GM12878 (cell line): ENCODE data around the gene SMIM13.

Source experiments
- EGR1 ChIP-seq, 2 experiments: IDR thresholded peaks; 1 replicate in 1 of 2; 2 replicates in 1 of 2; pipeline ENCODE4 v1.6.1; 2011 to 2012; ENCODE audit warnings: low read depth in 2 of 2, low read length in 2 of 2, borderline replicate concordance in 1 of 2, mild to moderate bottlenecking in 1 of 2, moderate library complexity in 1 of 2
- JUND ChIP-seq: IDR thresholded peaks from 2 replicates; pipeline ENCODE4 v1.6.1; 2012; ENCODE audit warnings: low read depth, mild to moderate bottlenecking, low read length, improper control_type of control experiment, moderate library complexity
- NRF1 ChIP-seq: conservative IDR thresholded peaks from 2 replicates; pipeline ENCODE4 v1.6.1; 2011; ENCODE audit warnings: mild to moderate bottlenecking, low read depth, low read length, improper control_type of control experiment
- POLR2A ChIP-seq: IDR thresholded peaks from 2 replicates; pipeline ENCODE4 v1.6.1; 2011; ENCODE audit warnings: low read depth, mild to moderate bottlenecking, low read length
- POLR2AphosphoS2 ChIP-seq: IDR thresholded peaks from 2 replicates; pipeline ENCODE4 v1.6.1; 2011; ENCODE audit warnings: low read depth, mild to moderate bottlenecking, low read length, improper control_type of control experiment, moderate library complexity
- SPI1 ChIP-seq: IDR thresholded peaks from 2 replicates; pipeline ENCODE4 v1.6.1; 2011; ENCODE audit warnings: low read depth, mild to moderate bottlenecking, low read length, moderate library complexity, borderline replicate concordance; ENCODE audit not compliant: insufficient read depth
- TAF1 ChIP-seq: IDR thresholded peaks from 2 replicates; pipeline ENCODE4 v1.6.1; 2011; ENCODE audit warnings: mild to moderate bottlenecking, low read depth, low read length, borderline replicate concordance
- TF ChIP-seq, protein P1 (sequence below), 3 experiments: IDR thresholded peaks in 2 of 3; conservative IDR thresholded peaks in 1 of 3; 2 replicates each; pipeline ENCODE4 v1.5.1; 2011; ENCODE audit warnings: low read depth in 3 of 3, low read length in 3 of 3, mild to moderate bottlenecking in 3 of 3, control low read depth in 2 of 3, moderate library complexity in 2 of 3, inconsistent platforms in 1 of 3, mixed read lengths in 1 of 3; ENCODE audit not compliant: control insufficient read depth in 2 of 3, insufficient read depth in 1 of 3; ENCODE audit errors: extremely low read depth in 1 of 3

DNA sequence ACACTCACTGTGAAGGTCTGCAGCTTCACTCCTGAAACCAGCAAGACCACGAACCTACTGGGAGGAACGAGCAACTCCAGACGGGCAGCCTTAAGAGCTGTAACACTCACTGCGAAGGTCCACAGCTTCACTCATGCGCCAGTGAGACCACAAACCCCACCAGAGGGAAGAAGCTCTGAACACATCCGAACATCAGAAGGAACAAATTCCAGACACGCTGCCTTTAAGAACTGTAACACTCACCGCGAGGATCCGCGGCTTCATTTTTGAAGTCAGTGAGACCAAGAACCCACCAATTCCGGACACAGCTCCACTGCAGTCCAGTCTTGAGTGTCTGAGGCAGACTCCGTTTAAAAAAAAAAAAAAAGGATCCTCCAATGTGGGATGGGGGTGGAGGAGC lies 78.3 kb downstream of the SMIM13 start:
- TF ChIP-seq, protein P1, sequence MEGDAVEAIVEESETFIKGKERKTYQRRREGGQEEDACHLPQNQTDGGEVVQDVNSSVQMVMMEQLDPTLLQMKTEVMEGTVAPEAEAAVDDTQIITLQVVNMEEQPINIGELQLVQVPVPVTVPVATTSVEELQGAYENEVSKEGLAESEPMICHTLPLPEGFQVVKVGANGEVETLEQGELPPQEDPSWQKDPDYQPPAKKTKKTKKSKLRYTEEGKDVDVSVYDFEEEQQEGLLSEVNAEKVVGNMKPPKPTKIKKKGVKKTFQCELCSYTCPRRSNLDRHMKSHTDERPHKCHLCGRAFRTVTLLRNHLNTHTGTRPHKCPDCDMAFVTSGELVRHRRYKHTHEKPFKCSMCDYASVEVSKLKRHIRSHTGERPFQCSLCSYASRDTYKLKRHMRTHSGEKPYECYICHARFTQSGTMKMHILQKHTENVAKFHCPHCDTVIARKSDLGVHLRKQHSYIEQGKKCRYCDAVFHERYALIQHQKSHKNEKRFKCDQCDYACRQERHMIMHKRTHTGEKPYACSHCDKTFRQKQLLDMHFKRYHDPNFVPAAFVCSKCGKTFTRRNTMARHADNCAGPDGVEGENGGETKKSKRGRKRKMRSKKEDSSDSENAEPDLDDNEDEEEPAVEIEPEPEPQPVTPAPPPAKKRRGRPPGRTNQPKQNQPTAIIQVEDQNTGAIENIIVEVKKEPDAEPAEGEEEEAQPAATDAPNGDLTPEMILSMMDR (IDR thresholded peaks at IDR 0.05 in 2 of 3, conservative IDR thresholded peaks at IDR 0.05 in 1 of 3; ENCODE audit: control insufficient read depth in 2 of 3, extremely low read depth in 1 of 3, insufficient read depth in 1 of 3, low read depth in 3 of 3, low read length in 3 of 3): no peak
- TF ChIP-seq POLR2A: no peak
- TF ChIP-seq TAF1: no peak
- TF ChIP-seq NRF1: no peak
- TF ChIP-seq POLR2AphosphoS2: no peak
- no peak for TF ChIP-seq EGR1 (IDR thresholded peaks at IDR 0.05; ENCODE audit: borderline replicate concordance in 1 of 2, low read depth in 2 of 2, low read length in 2 of 2)
- TF ChIP-seq SPI1: no peak
- no peak for TF ChIP-seq JUND
